HG03097 (cell line): ENCODE measurements around the gene ATP5PD.
"Not testable (repeated sequence)": the region's sequence is repeated elsewhere in the genome, so short reads cannot be mapped to it uniquely, and the experiment has no call there.

Source experiments
- ATAC-seq: cut with Tn5 transposase; IDR thresholded peaks from one replicate; pipeline ENCODE4 v1.9.1; 2021; ENCODE audit not compliant: unreplicated experiment, low FRiP score

The ATP5PD gene

GRCh38 chr17:75025398-75025734, 21.4 kb downstream of the ATP5PD start:
- not testable (repeated sequence) for ATAC-seq

DNA sequence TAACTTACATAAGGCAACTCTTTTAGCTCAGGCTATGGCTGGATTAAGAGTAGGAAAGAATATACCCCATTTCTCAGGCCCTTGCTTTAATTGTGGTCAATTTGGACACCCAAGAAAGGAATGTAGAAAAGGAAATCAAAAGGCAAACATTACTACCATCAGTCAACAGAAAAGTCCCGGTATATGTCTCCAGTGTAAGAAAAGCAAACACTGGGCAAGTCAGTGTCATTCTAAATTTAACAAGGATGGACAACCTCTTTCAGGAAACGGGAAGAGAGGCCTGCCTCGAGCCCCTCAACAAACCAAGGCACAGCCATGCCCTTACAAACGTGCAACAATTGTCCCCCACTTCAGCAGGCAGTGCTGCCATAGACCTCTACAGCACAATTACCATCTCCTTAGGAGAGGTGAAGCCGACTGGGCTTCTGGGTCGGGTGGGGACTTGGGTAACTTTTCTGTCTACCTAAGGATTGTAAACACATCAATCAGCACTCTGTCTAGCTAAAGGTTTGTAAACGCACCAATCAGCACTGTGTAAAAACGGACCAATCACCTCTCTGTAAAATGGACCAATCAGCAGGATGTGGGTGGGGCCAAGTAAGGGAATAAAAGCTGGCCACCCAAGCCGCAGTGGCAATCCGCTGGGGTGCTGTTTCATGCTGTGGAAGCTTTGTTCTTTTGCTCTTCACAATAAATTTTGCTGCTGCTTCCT, 21.9 kb downstream of the ATP5PD start:
- ATAC-seq = no peak

DNA sequence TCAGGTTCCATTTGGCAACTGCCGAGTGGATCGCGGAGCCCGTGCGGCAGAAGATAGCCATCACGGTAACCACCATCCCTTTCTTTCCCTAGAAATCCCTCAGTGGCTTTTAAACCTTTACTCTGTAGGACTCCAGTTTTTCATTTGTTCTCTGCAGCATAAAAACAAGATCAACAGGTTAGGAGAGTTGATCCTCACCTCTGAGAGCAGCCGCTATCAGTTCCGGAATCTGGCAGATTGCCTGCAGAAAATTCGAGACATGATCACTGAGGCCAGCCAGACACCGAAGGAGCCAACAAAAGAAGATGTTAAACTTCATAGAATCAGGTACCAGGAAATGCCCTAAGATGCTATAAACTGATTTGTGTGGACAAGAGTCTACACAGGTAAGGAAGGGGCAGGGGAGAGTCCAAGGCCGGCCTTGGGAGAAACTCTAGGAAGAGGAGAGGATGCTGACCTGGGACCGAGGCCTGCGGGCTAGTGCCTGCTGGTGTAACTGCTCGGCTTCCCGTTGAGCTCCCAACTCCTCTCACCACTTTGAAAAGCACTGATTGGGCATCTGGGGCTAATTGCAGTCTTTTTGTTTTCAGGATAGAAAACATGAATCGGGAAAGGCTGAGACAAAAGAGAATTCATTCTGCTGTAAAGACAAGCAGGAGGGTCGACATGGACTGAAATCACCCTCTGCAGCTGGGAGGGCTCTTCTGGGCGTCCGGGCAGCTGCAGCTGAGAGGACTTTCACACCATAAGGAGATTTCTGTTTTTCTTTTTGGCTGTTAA, 26.2 kb downstream of the ATP5PD start:
- no peak for ATAC-seq

DNA sequence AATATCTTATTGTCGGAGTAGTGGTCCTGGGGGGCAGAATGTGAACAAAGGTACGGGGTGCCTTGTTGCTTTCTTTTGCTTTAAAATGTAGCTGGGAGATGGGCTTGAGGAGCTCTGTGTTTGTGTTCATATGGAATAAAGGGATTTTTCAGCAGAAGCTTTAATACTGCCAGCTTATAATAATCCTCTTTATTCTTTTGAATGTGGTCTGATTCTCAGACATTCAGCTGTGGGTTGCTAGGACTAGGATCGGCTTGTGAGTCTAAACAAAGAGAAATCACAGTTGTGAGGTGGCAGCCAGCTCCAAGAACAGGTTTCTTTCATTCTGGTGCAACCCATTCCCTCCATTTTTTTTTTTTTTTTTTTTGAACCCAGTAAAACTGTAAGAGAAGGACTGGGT, 27.1 kb downstream of the ATP5PD start:
- ATAC-seq = no peak

- no peak for ATAC-seq
Measured at GRCh38 chr17:75019146-75019545, 27.6 kb downstream of the ATP5PD start.

- no peak for ATAC-seq
Measured at GRCh38 chr17:75013092-75013559, 33.6 kb downstream of the ATP5PD start.

- ATAC-seq = peak; percentile 74
Measured at GRCh38 chr17:75012346-75013091, 34.2 kb downstream of the ATP5PD start, which contains the start of gene MRPL58. Gene MRPL58, plus strand, starts transcription at chr17:75012670. Its CDS starts 17 bp downstream, at chr17:75012687.

DNA sequence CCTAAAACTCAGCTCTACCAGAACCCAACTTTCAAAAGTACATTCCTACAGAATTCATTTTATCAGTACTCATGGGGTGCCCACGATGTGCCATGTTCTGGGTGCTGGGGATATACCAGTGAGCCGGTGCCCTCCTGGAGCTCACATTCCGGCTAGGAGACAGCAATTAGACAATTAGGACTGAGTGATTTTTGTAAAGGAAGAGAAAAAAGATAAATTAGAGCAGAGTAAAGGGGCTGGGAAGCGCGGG, 34.7 kb downstream of the ATP5PD start:
- ATAC-seq = no peak

- no peak for ATAC-seq
Measured at GRCh38 chr17:75011401-75012095, 35.2 kb downstream of the ATP5PD start.

GRCh38 chr17:75010683-75011400, 35.9 kb downstream of the ATP5PD start:
- no peak for ATAC-seq

GRCh38 chr17:75009139-75009724, 37.5 kb downstream of the ATP5PD start:
- no peak for ATAC-seq

DNA sequence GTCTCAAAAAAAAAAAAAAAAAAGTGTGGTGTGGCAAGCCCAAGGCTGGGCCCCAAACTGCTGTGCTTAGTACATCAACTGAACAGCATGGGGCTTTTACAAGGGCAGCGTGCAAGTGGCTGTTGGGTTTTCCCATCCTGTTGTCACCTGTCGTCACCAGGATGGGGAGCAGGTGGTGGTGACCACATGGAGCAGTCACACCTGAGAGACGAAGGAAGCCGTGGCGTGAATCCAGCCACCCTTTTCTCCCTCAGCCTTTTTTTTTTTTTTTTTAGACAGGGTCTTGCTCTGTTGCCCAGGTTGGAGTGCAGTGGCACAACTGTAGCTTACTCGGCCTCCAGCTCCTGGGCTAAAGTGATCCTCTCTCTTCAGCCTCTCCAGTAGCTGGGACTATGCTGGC, 38.4 kb downstream of the ATP5PD start:
- ATAC-seq = no peak

GRCh38 chr17:75006653-75007052, 40.1 kb downstream of the ATP5PD start:
- ATAC-seq = no peak

DNA sequence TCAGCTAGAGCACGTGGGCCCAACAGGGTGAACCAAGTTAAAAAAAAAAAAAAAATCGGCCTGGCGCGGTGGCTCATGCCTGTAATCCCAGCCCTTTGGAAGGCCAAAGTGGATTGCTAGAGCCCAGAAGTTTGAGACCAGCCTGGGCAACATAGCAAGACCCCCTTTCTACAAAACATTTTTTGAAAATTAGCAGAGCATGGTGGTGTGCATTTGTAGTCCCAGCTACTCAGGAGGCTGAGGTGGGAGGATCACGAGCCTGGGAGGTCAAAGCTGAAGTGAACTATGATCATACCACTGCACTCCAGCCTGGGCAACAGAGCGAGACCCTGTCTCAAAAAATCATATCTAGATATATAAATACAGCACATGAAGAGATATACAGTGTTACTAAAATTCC, 40.7 kb downstream of the ATP5PD start:
- not testable (repeated sequence) for ATAC-seq

DNA sequence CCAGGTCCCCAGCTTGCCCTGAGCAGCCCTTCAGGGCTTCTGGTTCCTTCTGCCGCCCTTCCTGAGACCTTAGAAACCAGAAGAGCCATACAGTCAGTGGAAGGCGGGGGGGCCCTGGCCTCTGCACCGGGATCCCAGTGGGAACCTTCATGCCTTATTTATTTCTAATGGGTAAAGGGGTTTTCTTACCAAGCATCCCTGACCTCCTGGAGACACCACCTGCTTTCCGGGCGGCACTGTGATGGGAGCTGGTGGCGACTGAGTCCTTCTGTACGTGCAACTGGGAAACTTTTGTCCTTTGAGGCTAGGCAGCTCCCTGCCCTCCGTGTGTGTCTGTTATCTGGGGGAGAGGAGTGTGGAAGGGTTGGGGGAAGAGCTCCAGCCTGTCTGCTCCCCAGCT, 41.5 kb downstream of the ATP5PD start:
- ATAC-seq = no peak

DNA sequence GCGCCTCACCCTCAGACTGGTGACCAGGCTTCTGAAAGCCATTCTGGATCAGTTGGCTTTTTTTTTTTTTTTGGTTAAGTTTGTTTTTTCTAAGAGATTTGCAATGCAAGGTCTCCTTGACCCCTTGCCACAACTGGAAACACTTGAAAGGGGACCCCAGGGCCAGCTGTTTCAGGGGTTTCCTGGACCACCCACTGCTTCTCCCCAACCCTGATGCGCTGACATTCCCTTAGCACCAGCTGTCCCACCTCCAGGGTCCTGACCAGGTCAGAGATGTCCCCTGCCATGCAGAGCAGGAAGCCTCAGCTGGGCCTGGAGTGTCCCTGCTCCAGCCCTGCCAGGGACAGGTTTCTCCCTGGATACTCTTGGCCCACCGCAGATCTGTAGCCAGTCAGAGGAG, 42.4 kb downstream of the ATP5PD start:
- ATAC-seq = no peak

GRCh38 chr17:75003957-75004355, 42.8 kb downstream of the ATP5PD start:
- ATAC-seq = no peak

GRCh38 chr17:75003070-75003956, 43.5 kb downstream of the ATP5PD start:
- no peak for ATAC-seq
